GM12874 (cell line): ENCODE data around the gene HTATSF1.

ENCODE experiments used
- TF ChIP-seq, protein P1 (sequence below): IDR thresholded peaks from 2 replicates; pipeline ENCODE4 v1.5.1; 2011; ENCODE audit warnings: low read depth, mild to moderate bottlenecking, control low read depth, low read length, moderate library complexity; ENCODE audit not compliant: insufficient read depth

The HTATSF1 gene

GRCh38 chrX:136534131-136534530, 36.7 kb downstream of the HTATSF1 start:
- TF ChIP-seq, protein P1, sequence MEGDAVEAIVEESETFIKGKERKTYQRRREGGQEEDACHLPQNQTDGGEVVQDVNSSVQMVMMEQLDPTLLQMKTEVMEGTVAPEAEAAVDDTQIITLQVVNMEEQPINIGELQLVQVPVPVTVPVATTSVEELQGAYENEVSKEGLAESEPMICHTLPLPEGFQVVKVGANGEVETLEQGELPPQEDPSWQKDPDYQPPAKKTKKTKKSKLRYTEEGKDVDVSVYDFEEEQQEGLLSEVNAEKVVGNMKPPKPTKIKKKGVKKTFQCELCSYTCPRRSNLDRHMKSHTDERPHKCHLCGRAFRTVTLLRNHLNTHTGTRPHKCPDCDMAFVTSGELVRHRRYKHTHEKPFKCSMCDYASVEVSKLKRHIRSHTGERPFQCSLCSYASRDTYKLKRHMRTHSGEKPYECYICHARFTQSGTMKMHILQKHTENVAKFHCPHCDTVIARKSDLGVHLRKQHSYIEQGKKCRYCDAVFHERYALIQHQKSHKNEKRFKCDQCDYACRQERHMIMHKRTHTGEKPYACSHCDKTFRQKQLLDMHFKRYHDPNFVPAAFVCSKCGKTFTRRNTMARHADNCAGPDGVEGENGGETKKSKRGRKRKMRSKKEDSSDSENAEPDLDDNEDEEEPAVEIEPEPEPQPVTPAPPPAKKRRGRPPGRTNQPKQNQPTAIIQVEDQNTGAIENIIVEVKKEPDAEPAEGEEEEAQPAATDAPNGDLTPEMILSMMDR = no peak

GRCh38 chrX:136538811-136539210, 41.4 kb downstream of the HTATSF1 start:
- TF ChIP-seq, protein P1 = no peak

GRCh38 chrX:136540226-136540625, 42.8 kb downstream of the HTATSF1 start:
- TF ChIP-seq, protein P1 = no peak

GRCh38 chrX:136541294-136541693, 43.9 kb downstream of the HTATSF1 start:
- TF ChIP-seq, protein P1 = no peak

GRCh38 chrX:136542281-136542680, 44.9 kb downstream of the HTATSF1 start:
- TF ChIP-seq, protein P1 = no peak

- TF ChIP-seq, protein P1 = no peak
Measured at GRCh38 chrX:136546371-136546781, 49.0 kb downstream of the HTATSF1 start.

DNA sequence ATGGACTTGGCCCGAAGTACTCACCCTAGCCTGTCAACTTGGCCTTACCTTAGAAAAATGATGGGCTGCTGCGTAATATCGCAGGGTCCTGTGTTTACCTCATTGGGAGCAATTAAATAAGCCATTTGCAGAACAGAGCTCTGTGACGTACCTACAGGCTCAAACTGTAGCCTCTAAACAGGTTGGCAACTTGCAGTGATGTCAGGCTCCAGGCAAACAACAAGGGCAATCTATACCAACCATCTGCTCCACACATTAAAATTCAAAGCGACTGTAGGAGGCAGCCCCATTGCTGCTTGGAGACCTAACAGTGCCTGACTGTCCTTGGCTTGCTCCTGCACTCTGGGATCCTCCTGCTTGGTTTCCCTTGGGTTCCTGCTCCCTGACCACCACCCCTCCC, 51.8 kb downstream of the HTATSF1 start:
- TF ChIP-seq, protein P1 = no peak

DNA sequence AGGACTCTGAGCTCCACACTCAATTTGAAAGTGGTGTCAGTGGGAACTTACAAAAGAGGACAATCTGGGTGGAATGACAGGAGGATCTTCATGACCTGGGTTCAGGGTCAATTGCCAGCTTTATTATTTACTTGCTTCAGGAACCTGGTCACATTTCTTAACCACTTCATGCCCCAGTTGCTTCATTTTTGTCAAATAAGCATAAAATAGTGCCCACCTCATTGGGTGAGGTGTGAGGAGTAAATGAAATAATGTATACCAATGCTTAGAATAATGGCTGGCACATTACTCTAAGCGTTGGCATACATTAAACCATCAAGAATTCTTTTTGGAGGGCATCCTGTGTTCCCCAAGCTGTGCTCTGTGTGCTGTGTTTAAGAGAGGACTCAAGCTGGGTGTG, 54.0 kb downstream of the HTATSF1 start:
- TF ChIP-seq, protein P1 = no peak
